ENCODE data around the gene HMGN2.

HMGN2 gene

DNA sequence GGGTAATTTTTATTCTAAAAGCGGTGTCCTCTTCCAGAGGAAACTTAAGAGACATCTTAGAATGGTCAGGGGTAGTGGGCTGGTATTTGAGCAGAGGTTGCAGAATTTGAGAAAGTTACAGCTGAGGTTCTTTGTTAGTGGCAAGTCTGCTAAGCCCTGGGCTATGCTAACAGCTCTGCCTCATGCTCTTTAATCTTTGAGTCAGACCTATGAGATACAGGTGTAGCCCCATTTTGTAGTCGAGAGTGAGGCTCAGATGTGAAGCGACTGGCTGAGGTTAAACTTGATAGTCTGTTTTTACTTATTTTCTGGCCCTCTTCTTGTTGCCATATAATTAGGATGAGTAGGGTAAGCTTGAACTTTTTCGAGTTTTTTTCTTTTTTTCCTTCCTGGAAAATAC lies 4.7 kb downstream of the HMGN2 start:
- no peak overlapping the region for H3K4me3 ChIP-seq (ENCODE audit: low read depth, low read length)
- DNase-seq (ENCODE audit: low read depth) = no peak
- TF ChIP-seq, protein P1, sequence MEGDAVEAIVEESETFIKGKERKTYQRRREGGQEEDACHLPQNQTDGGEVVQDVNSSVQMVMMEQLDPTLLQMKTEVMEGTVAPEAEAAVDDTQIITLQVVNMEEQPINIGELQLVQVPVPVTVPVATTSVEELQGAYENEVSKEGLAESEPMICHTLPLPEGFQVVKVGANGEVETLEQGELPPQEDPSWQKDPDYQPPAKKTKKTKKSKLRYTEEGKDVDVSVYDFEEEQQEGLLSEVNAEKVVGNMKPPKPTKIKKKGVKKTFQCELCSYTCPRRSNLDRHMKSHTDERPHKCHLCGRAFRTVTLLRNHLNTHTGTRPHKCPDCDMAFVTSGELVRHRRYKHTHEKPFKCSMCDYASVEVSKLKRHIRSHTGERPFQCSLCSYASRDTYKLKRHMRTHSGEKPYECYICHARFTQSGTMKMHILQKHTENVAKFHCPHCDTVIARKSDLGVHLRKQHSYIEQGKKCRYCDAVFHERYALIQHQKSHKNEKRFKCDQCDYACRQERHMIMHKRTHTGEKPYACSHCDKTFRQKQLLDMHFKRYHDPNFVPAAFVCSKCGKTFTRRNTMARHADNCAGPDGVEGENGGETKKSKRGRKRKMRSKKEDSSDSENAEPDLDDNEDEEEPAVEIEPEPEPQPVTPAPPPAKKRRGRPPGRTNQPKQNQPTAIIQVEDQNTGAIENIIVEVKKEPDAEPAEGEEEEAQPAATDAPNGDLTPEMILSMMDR (IDR thresholded peaks at IDR 0.05; ENCODE audit: control insufficient read depth, extremely low read depth, insufficient read depth) = no peak

DNA sequence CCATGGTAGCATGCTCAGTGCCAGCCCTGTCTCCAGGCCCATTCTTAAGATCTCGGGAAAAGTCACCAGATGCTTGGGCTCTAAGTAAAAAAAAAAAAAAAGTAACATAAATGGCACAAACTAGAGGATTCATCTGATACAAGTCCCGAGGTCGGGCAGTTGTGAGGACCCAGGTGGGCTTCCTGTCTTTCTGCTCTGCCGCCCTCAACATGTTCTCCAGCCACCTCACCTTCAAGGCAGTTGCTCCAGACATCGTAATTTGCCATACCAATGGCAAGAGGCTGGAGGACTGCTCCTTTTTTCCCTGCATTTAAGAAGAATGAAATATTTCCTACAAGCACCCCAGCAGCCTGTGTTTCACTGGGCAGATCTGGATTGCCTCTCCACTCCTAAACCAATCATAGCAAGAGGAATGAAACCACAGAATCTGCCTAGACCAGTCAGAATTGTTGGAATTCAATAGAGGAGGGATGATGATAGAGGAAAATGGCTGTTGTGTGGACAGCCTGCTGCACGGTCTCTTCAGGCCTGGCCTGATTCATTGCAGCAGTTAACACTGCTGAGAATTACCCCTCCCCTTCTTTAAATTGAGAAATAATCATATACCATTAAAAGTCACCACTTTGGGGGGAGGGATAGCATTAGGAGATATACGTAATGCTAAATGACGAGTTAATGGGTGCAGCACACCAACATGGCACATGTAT lies 5.4 kb downstream of the HMGN2 start:
- TF ChIP-seq, protein P1 (IDR thresholded peaks at IDR 0.05; ENCODE audit: control insufficient read depth, extremely low read depth, insufficient read depth) = no peak
- DNase-seq (ENCODE audit: low read depth) = no peak
- no peak overlapping the region for H3K4me3 ChIP-seq (ENCODE audit: low read depth, low read length)

DNA sequence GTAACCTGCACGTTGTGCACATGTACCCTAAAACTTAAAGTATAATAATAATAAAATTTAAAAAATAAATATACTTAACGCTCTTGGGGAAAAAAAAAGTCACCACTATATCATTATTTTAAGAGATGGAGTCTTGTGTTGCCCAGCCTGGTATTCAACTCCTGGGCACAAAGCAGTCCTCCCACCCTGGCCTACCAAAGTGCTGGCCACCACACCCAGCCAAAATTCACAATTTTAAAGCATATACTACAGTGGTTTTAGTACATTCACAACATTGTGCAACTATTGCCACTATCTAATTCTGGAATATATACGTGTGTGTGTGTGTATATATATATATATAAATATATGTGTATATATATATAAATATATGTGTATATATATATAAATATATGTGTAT lies 5.9 kb downstream of the HMGN2 start:
- TF ChIP-seq, protein P1 (IDR thresholded peaks at IDR 0.05; ENCODE audit: control insufficient read depth, extremely low read depth, insufficient read depth) = no peak
- DNase-seq (ENCODE audit: low read depth) = no peak
- H3K4me3 ChIP-seq (ENCODE audit: low read depth, low read length) = no peak overlapping the region

DNA sequence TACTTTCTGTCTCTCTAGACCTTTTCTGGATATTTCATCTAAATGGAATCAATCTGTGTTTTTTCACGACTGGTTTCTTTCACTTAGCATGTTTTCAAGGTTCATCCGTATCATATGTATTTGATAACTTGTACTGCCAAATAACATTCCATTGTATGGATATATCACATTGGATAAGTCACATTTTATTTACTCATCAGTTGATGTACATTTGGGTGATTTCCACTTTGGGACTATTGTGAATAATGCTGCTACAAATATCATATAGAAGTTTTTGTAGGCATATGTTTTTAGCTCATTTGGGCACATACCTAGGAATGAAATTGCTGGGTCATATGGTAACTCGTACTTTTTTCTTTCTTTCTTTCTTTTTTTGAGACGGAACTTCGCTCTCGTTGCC lies 6.7 kb downstream of the HMGN2 start:
- TF ChIP-seq, protein P1 (IDR thresholded peaks at IDR 0.05; ENCODE audit: control insufficient read depth, extremely low read depth, insufficient read depth) = no peak
- no peak overlapping the region for H3K4me3 ChIP-seq (ENCODE audit: low read depth, low read length)
- DNase-seq (ENCODE audit: low read depth) = no peak

DNA sequence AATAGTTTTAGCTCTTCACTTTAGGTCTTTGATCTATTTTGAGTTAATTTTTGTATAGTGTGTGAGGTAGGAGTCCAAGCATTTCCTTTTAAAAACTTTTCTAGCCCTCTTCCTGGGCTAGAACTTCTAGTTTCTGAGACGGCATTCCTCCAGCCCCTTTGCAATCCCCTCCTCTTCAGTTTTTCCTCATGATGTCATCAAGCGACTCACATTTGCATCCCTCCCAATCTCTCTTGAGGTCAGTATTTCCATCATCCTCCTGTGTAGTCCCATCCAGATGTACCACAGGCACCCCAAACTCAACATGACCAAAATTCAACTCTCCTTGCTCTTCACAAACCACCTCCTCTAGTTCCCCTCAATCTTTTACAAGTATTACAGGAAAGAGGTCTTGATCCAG lies 10.7 kb downstream of the HMGN2 start:
- no peak for DNase-seq (ENCODE audit: low read depth)
- no peak overlapping the region for H3K4me3 ChIP-seq (ENCODE audit: low read depth, low read length)
- TF ChIP-seq, protein P1 (IDR thresholded peaks at IDR 0.05; ENCODE audit: control insufficient read depth, extremely low read depth, insufficient read depth) = no peak

DNA sequence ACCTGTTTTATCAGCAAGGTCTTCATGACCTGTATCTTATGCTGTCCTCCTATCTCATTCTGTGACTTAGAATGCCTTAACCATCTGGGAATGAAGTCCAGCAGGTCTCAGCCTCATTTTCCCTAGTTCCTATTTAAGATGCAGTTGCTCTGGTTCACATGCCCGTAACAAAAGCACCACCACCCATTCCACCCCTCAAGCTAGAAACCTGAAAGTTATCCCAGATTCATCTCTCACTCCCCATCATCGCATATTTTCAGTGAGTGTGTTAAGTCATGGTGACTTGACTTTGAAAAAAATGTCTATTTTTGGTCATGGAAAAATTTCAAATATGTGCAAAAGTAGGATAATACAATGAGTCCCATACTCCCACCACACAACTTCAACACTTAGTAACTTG lies 11.7 kb downstream of the HMGN2 start:
- TF ChIP-seq, protein P1 (IDR thresholded peaks at IDR 0.05; ENCODE audit: control insufficient read depth, extremely low read depth, insufficient read depth) = no peak
- no peak for DNase-seq (ENCODE audit: low read depth)
- no peak overlapping the region for H3K4me3 ChIP-seq (ENCODE audit: low read depth, low read length)

DNA sequence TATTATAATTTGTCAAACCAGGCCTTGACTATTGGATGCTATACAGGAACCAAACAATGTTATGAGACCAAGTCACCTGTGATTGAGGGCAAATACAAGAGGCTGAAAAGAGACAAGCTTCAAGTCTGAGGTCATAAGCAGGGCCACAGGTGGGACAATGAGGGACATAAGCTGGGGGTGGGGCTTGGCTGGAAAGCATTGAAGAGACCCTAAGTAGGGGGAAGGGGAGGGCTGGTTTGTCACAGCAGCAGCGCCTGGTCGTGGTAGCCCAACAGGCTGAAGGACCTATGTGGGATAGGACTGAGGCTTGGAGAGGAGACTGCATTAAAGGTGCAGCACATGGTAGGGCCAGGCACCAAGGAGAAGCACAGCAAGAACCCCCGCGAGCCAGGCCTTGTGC lies 17.9 kb downstream of the HMGN2 start:
- no peak overlapping the region for H3K4me3 ChIP-seq (ENCODE audit: low read depth, low read length)
- TF ChIP-seq, protein P1 (IDR thresholded peaks at IDR 0.05; ENCODE audit: control insufficient read depth, extremely low read depth, insufficient read depth) = no peak
- no peak for DNase-seq (ENCODE audit: low read depth)
